NCI-H748 treated with DMSO at 0.1 percent for 48 hours (cell line): ENCODE results near the gene AACS.

Experiments used
- DNase-seq: peaks from one replicate; lab custom pipeline; 2025; lab: John Stamatoyannopoulos, UW

Gene AACS

DNA sequence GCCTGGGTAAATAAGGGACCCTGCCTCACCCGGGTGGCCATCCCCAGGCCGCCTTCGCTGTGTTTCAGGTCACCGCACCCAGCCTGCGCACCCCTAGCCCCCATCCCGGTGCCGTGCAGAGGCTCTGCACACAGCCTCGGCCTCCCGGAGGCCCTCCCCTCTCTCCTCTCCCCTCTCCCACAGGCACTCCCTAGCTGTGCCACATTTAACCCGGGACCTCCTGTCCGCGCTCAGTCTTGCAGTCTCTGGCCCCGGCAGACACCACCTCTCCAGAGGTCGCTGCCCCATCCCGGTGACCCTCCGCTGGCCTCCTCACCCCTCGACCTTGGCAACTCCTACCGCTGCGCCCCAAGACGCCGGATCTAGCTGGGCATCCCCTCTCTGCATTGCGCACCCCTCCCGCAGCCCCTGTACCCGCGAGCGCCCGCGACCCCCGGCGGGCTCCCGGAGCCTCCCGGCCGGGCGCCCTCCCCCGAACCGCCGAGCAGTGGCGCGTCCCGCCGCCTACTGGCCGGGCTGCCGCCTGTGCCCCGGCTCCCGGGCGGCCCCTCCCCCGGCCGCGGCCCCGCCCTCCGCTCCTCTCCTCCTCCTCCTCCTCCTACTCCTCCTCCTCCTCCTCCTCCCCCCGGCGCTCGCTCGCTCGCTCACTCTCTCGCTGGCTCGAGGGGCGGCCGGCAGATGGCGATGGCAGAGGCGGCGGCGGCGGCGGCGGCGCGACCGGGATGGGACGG lies 120.7 kb downstream of the AACS start, which contains the start of gene TMEM132B:
TSS of gene TMEM132B (plus strand) at position 647 of the 731 bp plus-strand sequence.
- DNase-seq: peak; percentile 58

DNA sequence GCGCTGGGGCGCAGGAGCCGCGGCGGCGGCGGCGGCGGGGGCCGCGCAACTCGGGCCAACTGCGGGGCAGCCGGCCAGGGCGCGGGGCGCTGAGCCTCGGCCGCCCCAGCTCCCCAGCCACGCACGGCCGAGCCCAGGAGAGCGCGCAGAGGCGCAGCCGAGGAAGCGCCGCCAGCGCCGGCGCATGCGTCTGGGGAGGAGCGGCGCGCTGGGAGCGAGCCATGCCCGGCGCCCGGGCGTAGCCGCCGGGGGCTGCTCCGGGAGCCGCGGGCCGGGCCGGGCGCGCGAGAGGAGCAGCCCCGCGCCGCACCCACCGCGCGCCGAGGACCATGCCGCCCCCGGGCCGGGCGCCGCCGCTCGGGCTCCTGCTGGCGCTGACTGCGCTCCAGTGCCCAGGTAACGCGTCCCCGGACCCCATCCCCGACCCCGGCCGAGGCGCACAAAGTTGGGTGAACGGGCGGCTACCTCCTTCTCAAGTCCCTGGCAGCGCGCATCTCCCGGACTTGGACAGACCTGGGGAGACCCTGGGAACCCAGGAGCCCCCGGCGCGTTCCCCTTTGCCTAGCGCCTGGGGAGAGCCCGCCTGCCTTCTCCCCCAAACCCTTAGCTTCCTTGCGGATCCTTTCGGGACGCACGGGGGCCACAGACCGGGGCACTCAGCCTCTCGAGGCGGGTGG lies 121.4 kb downstream of the AACS start:
- no peak for DNase-seq

DNA sequence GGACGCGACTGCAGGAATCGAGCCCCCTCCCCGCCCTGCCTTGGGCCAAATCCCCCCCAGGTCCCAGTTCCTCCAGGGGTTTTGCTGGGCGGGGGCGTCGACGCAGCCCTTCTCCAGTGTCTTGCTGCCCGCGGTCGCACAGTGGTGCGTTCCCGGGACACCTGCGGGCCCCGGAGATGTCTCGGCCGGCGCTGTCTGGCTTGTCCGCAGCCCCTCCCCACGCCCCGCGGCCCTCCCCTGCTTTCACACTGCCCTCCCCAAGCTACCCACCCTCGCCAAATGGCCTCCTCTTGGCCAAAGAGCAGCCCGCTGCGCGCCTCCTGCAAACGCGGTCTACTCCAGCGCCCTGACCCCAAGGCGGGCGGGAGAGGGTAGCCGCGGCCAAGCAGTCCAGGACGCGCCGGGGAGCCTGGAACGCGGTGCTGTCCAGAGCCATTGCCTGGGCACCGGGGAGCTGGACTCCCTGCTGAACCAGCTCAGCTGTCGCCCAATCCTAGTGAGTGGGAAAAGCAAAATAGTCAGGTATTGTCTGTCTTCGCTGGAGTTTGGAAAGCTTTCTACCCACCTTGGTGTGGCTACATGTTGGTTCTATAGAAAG lies 122.0 kb downstream of the AACS start:
- no peak for DNase-seq

DNA sequence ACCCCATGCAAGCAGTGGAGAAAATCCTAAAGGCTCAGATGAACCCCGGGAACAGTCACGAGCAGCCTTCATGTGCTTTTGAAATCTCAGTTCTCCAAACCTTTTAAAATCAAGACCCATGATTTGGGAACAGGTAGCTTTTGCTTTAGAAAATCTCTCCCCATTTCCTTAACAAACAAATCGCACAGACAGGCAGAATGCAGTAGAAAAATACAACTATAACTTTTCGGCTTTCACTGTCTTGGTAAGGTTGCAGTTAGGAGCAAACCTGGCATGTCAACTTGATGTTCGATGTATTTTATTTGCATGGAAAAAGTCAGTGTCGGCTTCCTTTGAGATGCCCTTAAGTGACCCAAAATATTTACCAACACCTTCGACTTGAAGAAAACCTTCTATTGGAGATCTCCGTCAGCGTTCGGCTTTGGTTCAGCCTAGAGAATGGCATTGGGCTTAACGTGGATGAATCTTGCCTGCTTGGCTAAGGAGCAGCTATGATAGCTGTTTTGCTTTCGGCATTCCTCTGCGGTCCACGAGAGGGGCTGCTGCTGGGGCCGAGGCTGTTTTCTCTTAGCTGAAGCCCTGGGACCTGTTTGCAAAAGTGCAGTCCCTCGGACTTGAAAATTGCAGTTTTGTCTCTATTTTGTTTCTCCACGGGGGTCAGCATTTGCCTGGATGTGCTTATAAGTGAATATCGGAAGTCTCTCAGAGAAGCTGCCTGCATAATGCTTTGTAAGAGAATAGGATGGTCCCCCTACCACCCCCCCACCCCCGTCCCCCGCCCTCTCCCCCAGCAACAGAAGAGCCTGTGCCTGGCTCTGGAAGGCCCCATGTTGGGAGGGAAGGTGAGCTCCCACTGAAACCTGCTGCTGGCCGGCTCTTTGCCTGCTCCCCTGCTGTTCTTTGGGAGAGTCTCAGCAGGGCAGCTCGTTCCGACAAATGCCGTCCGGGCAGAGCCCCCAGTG lies 122.8 kb downstream of the AACS start:
- peak; percentile 19 for DNase-seq

DNA sequence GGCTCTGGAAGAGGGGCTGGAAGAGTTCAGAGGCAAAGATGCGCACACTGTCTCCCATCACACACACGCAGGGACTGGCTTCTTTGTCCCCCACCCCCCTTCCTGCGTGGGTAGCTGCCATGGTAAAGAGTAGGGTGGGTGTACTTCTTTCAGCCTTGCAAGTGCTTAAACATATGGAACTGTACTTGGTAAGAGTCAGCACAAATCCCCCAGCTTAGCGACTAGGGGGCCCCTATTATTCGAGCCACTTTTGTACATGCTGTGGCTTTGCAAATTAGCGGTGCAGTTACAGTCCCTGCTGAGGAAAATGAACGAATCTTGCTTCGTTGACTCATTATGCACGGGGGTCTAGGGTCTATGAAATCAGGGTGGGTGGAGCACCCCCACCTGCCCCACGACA lies 123.8 kb downstream of the AACS start:
- no peak for DNase-seq

DNA sequence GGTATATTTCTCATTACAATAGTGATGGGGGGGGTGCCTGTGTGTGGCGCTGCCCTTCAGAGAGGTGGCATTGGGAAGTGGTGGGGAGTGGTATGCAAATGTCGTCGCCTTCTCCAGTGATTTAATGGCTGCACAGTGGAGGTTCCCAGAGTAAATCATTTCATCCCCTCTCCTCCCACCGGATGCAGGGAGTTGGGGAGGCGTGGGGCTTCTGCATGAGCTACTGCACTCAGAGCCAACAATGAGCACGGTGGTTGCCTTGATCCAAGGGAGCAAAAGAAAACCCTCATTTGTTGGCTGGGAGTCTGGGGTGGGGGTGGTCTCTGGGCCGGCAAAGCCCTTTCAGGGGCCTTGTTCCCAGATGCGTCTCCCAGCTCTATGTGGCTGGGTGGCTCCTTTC lies 124.3 kb downstream of the AACS start:
- DNase-seq: no peak

DNA sequence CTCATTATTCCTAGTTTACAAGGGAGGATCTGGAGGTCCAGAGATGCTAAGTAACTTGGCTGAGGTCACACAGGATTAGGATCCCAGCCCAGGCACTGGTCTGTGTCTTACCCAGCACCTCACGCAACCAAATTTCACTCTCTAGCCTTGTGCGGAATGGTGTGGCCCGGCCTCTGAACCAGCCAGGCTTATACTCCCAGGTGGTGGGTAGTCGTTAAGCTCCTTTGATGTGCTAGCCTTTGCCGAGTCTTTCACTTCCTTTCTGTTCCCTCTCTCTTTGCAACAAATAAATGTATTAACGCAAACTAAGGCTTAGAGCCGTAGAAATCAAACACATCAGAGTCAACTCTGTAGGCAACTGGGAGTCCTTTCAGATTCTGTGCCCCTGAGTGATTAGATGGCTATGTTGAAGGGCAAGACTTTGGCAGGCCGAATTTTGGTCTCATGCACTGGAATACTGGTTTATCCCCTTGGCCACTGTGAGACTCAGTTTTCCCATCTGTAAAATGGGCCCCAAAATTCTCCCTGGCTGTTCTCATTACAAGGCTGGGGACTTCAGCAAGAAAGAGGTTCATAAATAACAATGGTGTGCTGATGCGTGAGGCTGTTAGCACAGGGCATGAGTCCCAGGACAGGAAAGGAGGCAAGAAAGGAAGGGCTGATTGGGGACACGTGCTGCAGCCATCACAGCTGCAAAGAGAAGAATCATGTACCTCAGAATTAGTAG lies 126.3 kb downstream of the AACS start:
- DNase-seq: no peak

DNA sequence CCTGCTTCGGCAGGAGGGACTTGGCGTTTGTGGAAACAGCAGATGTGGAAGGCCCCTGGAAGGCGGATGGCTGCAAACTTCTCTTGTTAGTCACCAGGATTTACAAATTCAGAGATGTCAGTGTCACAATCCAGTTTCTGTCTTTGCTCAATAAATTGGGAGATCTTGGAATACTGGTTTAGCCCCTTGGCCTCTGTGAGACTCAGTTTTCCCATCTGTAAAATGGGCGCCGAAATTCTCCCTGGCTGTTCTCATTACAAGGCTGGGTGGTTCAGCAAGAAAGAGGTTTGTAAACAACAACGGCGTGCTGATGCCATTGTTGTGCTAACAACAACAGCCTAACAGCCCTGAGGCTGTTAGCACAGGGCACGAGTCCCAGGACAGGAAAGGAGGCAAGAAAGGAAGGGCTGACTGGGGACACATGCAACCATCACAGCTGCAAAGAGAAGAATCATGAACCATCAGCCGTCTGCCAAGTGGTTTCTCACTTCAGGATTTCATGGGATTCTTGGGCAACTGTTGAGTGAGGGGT lies 127.5 kb downstream of the AACS start:
- no peak for DNase-seq
